ENCODE data around the gene CREB3. TPM values are rescaled to one million over a fixed set of nuclear protein-coding genes. Genes with fewer than 3 reads are reported as not detected.

Gene CREB3
- polyA plus RNA-seq, 1 donor = 37.8 TPM

DNA sequence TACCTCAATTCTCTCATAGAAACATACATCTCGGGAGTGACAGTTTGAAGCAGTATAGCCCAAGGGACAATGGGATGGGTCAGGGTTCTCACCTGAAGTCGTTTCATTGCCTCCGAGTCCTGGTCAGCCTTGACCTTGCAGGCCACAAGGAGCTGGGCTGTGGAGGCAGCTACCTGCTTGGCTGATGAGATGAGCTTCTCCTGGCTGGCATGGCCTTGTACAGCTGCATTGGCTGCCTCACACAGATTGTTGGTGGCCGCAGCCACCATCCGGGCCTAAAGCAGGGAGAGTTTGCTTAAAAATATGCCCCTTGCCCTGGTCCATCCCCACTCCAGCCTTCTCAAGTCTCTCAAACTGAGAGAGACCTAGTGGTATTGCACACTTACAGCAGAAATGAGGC, 34.2 kb upstream of the CREB3 start:
- no peak for DNase-seq

DNA sequence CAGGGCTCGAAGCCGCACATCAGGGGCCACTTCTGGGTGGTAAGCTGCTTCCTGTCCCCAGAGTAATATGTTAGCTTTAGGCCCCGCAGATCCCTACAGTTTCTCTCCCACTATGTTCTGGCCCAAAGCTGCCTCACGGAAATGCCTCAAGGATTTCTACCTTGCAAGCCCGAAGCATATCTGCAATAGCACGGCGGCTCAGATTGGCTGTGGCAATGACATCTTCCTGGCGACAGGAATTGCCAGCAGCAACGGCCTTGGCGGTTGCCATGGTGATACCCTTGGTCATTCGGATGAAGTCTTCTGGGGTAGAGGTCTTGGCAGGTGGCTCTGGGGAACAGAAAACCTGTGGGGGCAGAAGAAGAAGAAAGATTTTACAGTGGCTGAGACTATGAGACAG, 32.4 kb upstream of the CREB3 start:
- DNase-seq = no peak

- DNase-seq = no peak
Measured at GRCh38 chr9:35700942-35701341, 31.5 kb upstream of the CREB3 start.

GRCh38 chr9:35702696-35703095, 29.8 kb upstream of the CREB3 start:
- no peak for DNase-seq

DNA sequence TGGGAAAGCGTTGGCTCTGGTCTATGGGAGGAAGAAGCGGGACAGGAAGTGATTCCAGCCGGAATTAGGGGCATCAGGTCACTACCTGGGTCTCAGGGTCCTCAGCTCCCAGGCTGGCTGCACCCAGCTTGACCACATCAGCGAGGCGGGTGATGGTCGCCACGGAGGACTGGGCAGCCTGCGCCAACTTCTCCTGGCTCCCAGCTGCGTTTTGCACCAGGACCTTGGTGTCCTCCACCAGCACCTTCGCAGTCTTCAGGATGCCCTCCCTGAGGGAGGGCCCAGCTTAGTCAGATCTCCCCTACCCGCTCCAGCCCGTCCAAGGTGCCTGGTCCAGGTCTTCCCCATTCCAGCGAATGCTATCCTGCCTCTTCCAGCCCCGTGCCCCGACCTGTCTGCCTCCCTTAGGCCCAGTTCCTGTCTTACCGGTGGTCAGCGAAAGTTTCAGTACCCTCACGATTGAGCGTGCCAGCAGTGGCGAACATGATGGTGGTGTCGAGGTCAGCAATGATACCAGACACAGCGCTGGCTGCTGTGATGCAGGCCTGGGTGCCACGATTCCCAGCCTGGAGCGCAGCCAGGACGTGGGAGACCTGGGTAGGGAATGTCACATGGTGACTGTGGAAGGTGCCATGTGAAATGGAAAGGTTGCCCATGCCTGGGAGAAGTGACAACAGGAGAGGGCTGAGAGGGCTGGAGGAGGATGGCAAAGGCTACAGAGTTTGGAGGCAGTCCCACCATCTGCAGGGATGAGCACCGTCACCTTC, 28.4 kb upstream of the CREB3 start:
- no peak for DNase-seq

DNA sequence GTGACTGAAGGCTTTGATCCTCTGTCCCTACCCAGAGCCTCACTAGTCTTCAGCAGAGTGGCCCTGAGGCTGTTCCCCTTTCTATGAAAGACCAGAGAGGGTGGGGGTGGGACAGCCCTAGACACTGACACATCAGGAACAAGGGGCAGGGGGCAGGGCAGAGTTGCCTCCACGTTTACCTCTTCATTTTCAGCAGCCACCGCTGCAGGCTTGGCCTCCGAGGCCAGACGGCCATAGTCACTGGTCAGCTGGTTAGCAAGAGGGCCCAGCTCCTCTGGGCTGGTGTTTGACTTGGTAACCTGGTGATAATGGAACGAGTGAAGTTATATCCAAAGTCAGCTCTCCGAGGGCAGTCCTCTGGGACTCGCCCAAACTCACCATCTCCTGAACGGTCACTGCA, 27.1 kb upstream of the CREB3 start:
- DNase-seq = no peak

GRCh38 chr9:35705836-35706430, 26.5 kb upstream of the CREB3 start:
- no peak for DNase-seq

- no peak for DNase-seq
Measured at GRCh38 chr9:35706951-35707350, 25.5 kb upstream of the CREB3 start.

DNA sequence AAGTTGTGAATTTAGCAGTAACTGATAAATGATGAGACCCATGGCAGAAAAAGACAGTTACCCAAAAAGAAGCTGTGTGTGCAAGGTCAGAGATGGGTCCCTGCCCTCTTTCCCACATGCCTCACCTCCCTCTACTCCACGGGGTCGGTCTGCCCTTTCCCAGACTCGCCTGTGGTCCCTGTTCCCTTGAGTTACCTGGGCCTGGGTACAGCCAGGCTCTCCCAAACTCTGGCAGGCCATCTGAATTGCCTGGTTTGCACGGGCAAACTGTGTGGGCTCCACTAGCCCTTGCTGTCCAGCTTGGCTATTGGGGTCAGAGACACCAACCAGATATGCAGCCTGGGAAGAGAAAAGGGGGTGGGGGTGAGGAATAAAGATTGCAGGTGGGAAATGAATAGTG, 24.3 kb upstream of the CREB3 start:
- no peak for DNase-seq

DNA sequence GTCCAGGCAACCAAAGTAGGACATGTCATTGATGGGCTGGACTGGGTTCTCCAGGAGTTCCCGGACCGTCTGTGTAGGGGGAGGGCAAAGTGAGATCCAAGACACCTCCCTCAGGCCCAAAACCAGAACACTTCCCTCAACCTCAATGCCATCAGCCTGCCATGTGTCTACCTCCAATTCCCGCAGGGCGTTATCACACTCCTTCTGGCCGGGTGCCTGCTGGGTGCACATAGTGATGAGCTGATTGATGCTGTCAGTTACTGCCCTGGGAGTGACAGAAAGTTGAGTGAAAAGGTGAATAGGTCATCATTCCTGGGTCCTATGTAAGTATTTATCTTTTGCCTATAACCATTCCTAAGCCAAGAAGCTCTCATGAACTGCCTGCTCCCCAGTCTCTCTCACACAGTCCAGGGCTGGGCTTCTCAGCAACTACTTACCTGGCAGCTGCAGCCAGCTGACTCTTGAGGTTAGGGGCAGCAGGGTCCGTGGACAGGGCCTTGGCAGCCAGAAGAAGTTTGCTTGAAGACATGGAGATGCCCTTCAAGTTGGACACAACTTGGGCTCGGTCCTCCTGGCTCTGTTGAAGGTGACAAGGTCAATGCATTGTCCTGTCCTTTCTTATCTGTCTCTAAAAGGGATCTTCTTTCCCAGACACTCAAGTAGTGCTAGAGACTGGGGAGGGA, 21.5 kb upstream of the CREB3 start:
- no peak for DNase-seq

GRCh38 chr9:35711501-35712428, 20.7 kb upstream of the CREB3 start:
- peak; percentile 30 for DNase-seq

GRCh38 chr9:35712762-35713400, 19.6 kb upstream of the CREB3 start:
- DNase-seq = no peak

DNA sequence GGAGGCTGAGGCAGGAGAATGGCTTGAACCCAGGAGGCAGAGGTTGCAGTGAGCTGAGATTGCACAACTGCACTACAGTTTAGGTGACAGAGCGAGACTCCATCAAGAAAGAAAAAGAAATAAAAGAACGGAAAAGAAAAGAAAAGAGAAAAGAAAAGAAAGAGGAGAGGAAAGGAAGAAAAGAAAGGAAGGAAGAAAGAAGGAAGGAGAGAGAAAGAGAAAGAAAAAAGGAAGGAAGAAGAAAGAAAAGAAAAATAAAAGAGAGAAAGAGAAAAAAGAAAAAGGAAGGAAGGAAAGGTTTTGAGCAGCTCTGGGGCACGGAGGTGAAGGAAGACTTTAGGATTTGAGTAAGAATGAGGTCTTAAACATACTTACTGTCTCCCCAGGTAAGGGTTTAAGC, 18.9 kb upstream of the CREB3 start:
- DNase-seq = no peak

DNA sequence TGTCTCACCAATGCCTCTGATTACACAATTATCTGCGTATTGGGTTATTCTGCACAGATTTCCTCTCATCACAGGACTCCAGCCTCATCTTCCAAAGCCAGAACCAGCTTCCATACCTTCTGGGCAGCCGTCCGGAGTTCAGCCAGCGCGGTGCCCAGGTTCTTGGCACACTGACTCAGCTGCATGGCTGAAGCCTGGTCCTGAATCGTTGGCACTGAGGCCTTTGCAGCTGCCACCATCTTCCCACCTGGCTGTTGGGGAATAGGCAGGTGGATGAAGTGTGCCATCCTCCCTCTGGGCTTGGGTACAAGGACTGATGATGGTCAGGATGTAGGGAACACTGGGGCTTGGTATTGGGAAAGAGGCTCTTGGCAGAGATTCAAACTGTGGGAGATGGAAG, 18.3 kb upstream of the CREB3 start:
- DNase-seq = no peak

DNA sequence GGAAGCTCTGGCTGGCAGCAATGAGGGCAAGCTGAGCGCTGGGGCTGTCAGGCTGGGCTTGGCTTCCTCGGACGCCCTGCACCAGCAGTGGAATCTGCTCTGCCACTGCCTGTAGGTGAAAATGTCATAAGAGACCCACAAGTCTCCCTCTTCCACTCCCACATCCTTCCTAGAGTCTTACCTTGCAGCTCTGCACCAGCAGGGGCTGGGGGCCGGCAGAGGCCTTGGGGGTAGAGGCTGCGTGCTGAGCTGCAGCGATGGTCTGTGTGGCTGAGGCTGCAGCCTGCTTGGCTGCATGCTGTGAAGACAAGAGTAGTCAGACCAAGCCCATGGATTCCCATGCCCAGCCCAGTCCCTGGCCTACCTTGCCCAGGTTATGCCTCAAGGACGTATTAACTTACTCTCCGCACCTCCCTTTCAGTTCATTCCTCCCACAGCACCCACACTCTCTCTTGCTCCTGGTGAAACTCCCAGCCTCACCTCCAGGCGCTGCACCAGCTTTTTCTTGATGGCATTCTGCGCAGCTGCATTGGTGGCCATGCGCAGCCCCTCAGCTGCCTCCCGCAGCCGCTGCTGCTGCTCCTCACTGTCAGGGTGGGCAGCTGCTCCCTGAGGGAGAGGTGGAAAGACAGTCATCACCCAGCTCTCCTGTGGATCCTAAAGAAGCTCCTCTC, 17.8 kb upstream of the CREB3 start:
- no peak for DNase-seq

DNA sequence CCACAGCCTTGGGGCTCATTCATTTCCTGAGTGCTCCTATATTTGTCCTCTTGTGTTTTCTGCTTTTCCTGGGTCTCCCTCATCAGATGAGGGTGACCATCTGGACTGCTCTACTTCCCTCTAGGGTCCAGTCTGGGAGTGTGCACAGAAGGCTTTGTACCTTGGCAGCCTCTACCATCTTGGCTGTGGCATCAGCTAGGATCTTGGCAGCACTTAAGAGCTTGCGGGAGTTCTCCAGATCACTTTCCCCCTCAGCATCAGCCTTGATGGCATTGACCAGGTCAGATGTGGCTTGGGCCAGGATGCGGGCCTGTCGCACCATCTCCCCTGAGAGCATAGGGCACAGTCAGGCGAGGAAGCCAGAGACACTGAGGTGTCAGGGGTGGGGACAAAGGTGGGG, 16.2 kb upstream of the CREB3 start:
- DNase-seq = no peak

GRCh38 chr9:35717132-35717870, 15.2 kb upstream of the CREB3 start:
- DNase-seq = no peak

GRCh38 chr9:35718721-35719511, 13.6 kb upstream of the CREB3 start:
- DNase-seq = no peak

DNA sequence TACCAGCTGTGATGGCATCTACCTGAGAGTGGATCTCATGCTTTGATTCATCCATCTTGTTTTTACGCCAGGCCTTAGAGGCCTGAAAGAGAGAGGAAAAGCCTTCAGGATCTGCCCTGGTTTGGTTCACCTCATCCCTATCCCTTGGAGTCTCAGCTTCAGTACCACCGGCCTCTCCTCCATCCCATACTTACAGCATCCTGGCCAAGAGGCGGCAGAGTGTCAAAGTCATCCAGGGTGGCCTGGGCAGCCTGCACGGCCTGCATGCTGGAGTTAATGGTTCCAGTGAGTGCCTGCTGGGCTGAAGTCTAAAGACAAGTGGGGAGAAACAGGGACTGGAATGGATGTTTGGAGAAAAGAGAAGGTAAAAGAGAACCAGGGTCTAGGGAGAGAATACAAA, 12.9 kb upstream of the CREB3 start:
- no peak for DNase-seq

DNA sequence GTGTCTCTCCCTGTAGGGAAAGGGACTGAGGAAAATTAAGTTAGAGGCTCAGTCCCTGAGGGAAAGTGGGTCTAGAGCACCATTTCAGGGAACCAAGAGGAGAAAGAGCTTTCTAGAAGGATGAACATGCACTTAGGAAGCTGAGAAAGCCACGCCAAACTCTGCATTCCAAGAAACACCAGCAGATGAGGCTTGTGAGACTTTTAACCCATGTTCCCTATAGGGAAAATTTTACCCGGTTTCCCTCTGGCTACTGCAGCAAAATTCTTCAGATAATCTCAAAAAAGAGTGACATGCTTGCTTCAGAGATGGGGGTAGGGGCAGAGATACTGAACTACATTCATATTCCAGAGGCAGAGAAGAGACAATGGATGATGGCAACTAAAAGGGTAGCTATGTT, 9.0 kb upstream of the CREB3 start:
- no peak for DNase-seq

Data from left kidney (tissue), 2 donors.